Measurements from ENCODE around the gene LMX1A. TPM values are rescaled to one million over a fixed set of nuclear protein-coding genes. Genes with fewer than 3 reads are reported as not detected.

LMX1A gene
- total RNA-seq, 1 experiment from 2014 or later = not detected

DNA sequence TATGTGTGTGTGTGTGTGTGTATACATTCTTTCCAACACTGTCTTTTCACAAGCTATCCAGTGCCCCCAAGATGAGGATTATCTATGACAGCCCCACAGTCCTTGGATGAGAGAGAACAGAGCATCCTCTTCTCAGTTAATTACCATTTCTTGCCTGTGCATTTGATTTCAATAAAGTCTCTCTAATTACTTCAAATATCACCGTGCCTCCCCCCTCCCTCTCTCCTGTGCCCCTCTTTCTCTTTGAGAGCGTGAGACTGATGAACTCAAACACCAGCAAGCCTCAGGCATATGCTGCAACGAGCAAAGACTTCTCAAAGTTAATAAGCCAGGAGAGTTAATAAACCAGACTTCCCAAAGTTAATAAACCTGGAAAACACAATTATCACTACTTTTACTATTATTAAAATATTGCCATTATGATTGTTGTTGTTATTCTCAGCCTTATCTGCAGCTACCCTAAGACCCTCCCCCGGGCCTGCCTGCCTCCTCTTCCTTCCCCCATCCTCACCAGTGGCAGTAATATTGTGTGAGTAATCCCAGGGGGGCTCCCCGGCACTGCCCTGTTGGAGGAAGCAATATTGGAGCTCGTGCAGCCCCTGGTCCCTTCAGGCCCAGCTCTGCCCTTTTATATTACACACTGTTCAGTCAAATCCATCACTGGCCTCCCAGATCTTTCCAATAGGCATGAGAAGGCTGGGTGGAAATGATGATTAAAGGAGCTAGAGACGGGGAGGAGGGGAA, 30.9 kb downstream of the LMX1A start:
- H3K36me3 Mint-ChIP-seq = no peaks in the 10 kb centered on the region
- H3K27ac Mint-ChIP-seq = no peak overlapping the region
- ATAC-seq (no peak), DNase-seq (ENCODE audit: low spot score) (no peak)
- ChIA-PET CTCF (interaction anchor here (1.2 to 1.4 kb wide), 2 partner anchors 42 to 44 kb away, joined by 3 to 5 read pairs; no protein-coding TSS in a partner anchor), POLR2A (no interaction called here)
- no peak for TF ChIP-seq RELA (CRISPR knock-in tag; IDR thresholded peaks at IDR 0.05; ENCODE audit: borderline replicate concordance)
- TF ChIP-seq EMX1 (CRISPR knock-in tag; IDR thresholded peaks at IDR 0.05) = no peak
- no peak for TF ChIP-seq ZNF423 (CRISPR knock-in tag; IDR thresholded peaks at IDR 0.05)
- TF ChIP-seq, protein P1, sequence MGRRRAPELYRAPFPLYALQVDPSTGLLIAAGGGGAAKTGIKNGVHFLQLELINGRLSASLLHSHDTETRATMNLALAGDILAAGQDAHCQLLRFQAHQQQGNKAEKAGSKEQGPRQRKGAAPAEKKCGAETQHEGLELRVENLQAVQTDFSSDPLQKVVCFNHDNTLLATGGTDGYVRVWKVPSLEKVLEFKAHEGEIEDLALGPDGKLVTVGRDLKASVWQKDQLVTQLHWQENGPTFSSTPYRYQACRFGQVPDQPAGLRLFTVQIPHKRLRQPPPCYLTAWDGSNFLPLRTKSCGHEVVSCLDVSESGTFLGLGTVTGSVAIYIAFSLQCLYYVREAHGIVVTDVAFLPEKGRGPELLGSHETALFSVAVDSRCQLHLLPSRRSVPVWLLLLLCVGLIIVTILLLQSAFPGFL (CRISPR knock-in tag; IDR thresholded peaks at IDR 0.05; ENCODE audit: borderline replicate concordance) = no peak
- TF ChIP-seq ZNF138 (CRISPR knock-in tag; conservative IDR thresholded peaks at IDR 0.05) = no peak
- no peak for TF ChIP-seq ZBTB21 (CRISPR knock-in tag; IDR thresholded peaks at IDR 0.05; ENCODE audit: borderline replicate concordance)
- no peak for TF ChIP-seq ZNF512 (CRISPR knock-in tag; IDR thresholded peaks at IDR 0.05; ENCODE audit: borderline replicate concordance)
- no peak for TF ChIP-seq NR2C2 (CRISPR knock-in tag; IDR thresholded peaks at IDR 0.05)
- no peak for TF ChIP-seq KAT7 (CRISPR knock-in tag; IDR thresholded peaks at IDR 0.05; ENCODE audit: borderline replicate concordance)
- TF ChIP-seq, protein P2, sequence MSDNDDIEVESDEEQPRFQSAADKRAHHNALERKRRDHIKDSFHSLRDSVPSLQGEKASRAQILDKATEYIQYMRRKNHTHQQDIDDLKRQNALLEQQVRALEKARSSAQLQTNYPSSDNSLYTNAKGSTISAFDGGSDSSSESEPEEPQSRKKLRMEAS (CRISPR knock-in tag; IDR thresholded peaks at IDR 0.05) = no peak
- TF ChIP-seq FOXP4 (CRISPR knock-in tag; IDR thresholded peaks at IDR 0.05) = no peak
- no peak for TF ChIP-seq ZNF416 (CRISPR knock-in tag; IDR thresholded peaks at IDR 0.05)
- no peak for TF ChIP-seq E2F5 (CRISPR knock-in tag; IDR thresholded peaks at IDR 0.05)
- TF ChIP-seq, protein P3, sequence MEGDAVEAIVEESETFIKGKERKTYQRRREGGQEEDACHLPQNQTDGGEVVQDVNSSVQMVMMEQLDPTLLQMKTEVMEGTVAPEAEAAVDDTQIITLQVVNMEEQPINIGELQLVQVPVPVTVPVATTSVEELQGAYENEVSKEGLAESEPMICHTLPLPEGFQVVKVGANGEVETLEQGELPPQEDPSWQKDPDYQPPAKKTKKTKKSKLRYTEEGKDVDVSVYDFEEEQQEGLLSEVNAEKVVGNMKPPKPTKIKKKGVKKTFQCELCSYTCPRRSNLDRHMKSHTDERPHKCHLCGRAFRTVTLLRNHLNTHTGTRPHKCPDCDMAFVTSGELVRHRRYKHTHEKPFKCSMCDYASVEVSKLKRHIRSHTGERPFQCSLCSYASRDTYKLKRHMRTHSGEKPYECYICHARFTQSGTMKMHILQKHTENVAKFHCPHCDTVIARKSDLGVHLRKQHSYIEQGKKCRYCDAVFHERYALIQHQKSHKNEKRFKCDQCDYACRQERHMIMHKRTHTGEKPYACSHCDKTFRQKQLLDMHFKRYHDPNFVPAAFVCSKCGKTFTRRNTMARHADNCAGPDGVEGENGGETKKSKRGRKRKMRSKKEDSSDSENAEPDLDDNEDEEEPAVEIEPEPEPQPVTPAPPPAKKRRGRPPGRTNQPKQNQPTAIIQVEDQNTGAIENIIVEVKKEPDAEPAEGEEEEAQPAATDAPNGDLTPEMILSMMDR (IDR thresholded peaks at IDR 0.05) = no peak
- no peak for TF ChIP-seq GTF2I (CRISPR knock-in tag; conservative IDR thresholded peaks at IDR 0.05)
- TF ChIP-seq, protein P4, sequence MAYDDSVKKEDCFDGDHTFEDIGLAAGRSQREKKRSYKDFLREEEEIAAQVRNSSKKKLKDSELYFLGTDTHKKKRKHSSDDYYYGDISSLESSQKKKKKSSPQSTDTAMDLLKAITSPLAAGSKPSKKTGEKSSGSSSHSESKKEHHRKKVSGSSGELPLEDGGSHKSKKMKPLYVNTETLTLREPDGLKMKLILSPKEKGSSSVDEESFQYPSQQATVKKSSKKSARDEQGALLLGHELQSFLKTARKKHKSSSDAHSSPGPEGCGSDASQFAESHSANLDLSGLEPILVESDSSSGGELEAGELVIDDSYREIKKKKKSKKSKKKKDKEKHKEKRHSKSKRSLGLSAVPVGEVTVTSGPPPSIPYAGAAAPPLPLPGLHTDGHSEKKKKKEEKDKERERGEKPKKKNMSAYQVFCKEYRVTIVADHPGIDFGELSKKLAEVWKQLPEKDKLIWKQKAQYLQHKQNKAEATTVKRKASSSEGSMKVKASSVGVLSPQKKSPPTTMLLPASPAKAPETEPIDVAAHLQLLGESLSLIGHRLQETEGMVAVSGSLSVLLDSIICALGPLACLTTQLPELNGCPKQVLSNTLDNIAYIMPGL (CRISPR knock-in tag; IDR thresholded peaks at IDR 0.05) = no peak
- TF ChIP-seq NFE2L1 (CRISPR knock-in tag; IDR thresholded peaks at IDR 0.05) = no peak
- TF ChIP-seq ELF4 (CRISPR knock-in tag; IDR thresholded peaks at IDR 0.05; ENCODE audit: low read depth) = no peak
- no peak for TF ChIP-seq RORB (CRISPR knock-in tag; IDR thresholded peaks at IDR 0.05)
- no peaks in the 10 kb centered on the region; the same call in 1 of the 2 replicates for H3K27me3 Mint-ChIP-seq (ENCODE audit: low read depth)
- H3K4me1 Mint-ChIP-seq = no peaks in the 10 kb centered on the region
- H3K9me3 Mint-ChIP-seq = peaks cover 8% of the 10 kb centered on the region; the same call in 1 of the 2 replicates
- H3K4me3 Mint-ChIP-seq = no peak overlapping the region

Measured in WTC11 (cell line).